LNCaP clone FGC (cell line): ENCODE measurements around the gene NAA38.
A peak's percentile ranks its signal among the peaks of the same experiment; 100 is the strongest.

ENCODE experiments used
- DNase-seq: peaks from one replicate; pipeline ENCODE4 v3.0.0-alpha.2; 2011; ENCODE audit warnings: low read depth
- H3K4me3 ChIP-seq: 2 replicates; pipeline ENCODE4 v1.5.1; 2011; ENCODE audit warnings: mild to moderate bottlenecking, low read depth, low read length, control low read depth
- TF ChIP-seq, protein P1 (sequence below): IDR thresholded peaks from 2 replicates; pipeline ENCODE4 v1.5.1; 2012; ENCODE audit warnings: mild to moderate bottlenecking; ENCODE audit not compliant: control insufficient read depth, insufficient read depth; ENCODE audit errors: extremely low read depth

The NAA38 gene

GRCh38 chr17:7843536-7844291, 13.6 kb downstream of the NAA38 start:
- DNase-seq = no peak
- peak overlapping the region; percentile 88 for H3K4me3 ChIP-seq
- TF ChIP-seq, protein P1, sequence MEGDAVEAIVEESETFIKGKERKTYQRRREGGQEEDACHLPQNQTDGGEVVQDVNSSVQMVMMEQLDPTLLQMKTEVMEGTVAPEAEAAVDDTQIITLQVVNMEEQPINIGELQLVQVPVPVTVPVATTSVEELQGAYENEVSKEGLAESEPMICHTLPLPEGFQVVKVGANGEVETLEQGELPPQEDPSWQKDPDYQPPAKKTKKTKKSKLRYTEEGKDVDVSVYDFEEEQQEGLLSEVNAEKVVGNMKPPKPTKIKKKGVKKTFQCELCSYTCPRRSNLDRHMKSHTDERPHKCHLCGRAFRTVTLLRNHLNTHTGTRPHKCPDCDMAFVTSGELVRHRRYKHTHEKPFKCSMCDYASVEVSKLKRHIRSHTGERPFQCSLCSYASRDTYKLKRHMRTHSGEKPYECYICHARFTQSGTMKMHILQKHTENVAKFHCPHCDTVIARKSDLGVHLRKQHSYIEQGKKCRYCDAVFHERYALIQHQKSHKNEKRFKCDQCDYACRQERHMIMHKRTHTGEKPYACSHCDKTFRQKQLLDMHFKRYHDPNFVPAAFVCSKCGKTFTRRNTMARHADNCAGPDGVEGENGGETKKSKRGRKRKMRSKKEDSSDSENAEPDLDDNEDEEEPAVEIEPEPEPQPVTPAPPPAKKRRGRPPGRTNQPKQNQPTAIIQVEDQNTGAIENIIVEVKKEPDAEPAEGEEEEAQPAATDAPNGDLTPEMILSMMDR = no peak

GRCh38 chr17:7843257-7843535, 14.2 kb downstream of the NAA38 start:
- DNase-seq = no peak
- TF ChIP-seq, protein P1 = no peak

GRCh38 chr17:7842380-7843256, 14.7 kb downstream of the NAA38 start:
- H3K4me3 ChIP-seq = peak overlapping the region; percentile 88
- no peak for DNase-seq
- TF ChIP-seq, protein P1 = no peak

More at GRCh38 chr17:7843257-7843535, 14.2 kb downstream of the NAA38 start:
- H3K4me3 ChIP-seq = peak overlapping the region; percentile 88

GRCh38 chr17:7841915-7842379, 15.4 kb downstream of the NAA38 start:
- peak overlapping the region; percentile 88 for H3K4me3 ChIP-seq
- TF ChIP-seq, protein P1 = no peak
- DNase-seq = no peak

- H3K4me3 ChIP-seq = peak overlapping the region; percentile 88
- no peak for DNase-seq
- TF ChIP-seq, protein P1 = peak; percentile 23; the same call in 1 of the 2 replicates
Observed at GRCh38 chr17:7841396-7841914, 15.9 kb downstream of the NAA38 start.

DNA sequence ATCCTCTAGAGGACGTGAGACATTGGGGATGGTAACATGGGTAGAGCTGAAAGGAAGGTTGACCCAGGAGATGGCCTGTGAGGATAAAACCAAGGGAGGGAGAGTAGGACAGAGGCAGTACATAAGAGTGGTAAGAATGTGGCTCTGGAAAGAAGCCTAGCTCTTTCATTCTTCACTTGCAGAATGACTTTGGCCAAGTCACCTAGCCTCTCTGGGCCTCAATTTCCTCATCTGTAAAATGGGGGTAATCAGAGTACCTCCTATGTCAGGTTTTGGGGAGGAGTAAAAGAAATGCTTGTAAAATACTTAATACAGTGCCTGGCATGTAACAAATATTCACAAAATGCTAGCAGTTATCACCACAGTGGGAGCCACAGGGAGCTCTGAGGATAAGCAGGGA, 16.5 kb downstream of the NAA38 start:
- no peak for DNase-seq
- TF ChIP-seq, protein P1 = no peak
- peak overlapping the region; percentile 88 for H3K4me3 ChIP-seq
